RWPE2 (cell line): ENCODE data around the gene PLXNA4.

Experiments
- ATAC-seq: fragments of 200-7000 bp; cut with Tn5 transposase; 3 replicates; pipeline ENCODE4 v1.9.1; 2021; ENCODE audit warnings: low read depth
- DNase-seq: peaks from one replicate; pipeline ENCODE4 v3.0.0-alpha.2; 2020; ENCODE audit warnings: low spot score
- H3K27ac ChIP-seq: fragments of 450-650 bp; 2 replicates; pipeline ENCODE4 v1.5.1; 2017; ENCODE audit warnings: mild to moderate bottlenecking; ENCODE audit not compliant: poor library complexity, severe bottlenecking
- H3K27me3 ChIP-seq: fragments of 250-450 bp; sonication (Bioruptor Pico); 2 replicates; pipeline ENCODE4 v1.5.1; 2021; ENCODE audit warnings: mild to moderate bottlenecking, moderate library complexity; ENCODE audit not compliant: insufficient read depth, poor library complexity, severe bottlenecking
- H3K36me3 ChIP-seq: fragments of 250-450 bp; sonication (Bioruptor Pico); 2 replicates; pipeline ENCODE4 v1.5.1; 2020; ENCODE audit warnings: low read depth, mild to moderate bottlenecking, moderate library complexity
- H3K4me1 ChIP-seq: fragments of 250-450 bp; sonication (Bioruptor Pico); 2 replicates; pipeline ENCODE4 v1.5.1; 2021; ENCODE audit warnings: mild to moderate bottlenecking, moderate library complexity; ENCODE audit not compliant: insufficient read depth, poor library complexity, severe bottlenecking
- H3K4me3 ChIP-seq: fragments of 250-450 bp; sonication (Bioruptor Pico); 2 replicates; pipeline ENCODE4 v1.5.1; 2021; ENCODE audit warnings: mild to moderate bottlenecking, moderate library complexity; ENCODE audit not compliant: severe bottlenecking
- H3K9me3 ChIP-seq: fragments of 250-450 bp; sonication (Bioruptor Pico); 2 replicates; pipeline ENCODE4 v1.5.1; 2021; ENCODE audit warnings: mild to moderate bottlenecking, moderate library complexity; ENCODE audit not compliant: severe bottlenecking
- CTCF ChIP-seq: fragments of 450-650 bp; IDR thresholded peaks from one replicate; pipeline ENCODE4 v1.5.1; 2017; ENCODE audit warnings: mild to moderate bottlenecking, moderate library complexity; ENCODE audit not compliant: poor library complexity, severe bottlenecking

PLXNA4 gene

DNA sequence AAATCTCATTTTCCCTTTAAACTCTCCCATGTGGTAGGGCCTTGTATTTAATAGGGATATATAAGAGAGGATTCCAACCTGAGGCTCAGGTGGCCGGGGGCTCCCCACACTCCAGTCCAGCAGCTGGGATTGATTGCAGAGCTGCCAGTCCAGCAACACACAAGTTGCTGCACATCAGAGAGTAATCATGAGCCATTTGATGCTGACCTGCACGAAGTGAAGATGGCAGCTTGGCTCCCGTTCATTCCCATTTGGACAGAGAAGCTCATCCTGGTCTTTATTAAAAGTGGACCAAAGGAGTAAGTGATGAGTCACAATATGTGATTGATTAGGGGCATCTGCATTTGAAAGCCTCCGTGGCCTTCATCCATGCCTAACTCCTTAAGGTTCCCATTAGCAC is 202.4 kb downstream of the PLXNA4 start:
- H3K27ac ChIP-seq = no peak overlapping the region
- no peak for TF ChIP-seq CTCF

DNA sequence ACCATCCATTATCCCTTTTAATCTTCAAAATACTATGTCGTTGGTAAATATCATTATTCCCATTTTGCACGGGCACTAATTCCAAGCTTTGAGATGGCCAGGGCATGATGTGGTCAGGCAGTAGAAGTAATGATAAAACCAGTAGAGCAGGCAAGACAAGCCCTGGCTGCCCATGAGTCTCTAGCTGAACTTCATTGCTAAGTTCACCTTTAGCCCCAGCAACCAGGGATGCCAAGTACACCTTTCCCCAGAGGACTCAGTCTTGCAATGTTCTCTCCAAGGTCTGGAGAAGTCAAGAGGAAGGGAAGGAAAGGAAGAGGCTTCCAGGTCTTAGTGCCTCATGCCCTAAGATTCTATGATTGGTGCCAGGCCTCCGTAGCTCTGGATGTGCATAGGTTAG is 203.2 kb downstream of the PLXNA4 start:
- no peaks in the 10 kb centered on the region for H3K9me3 ChIP-seq
- ATAC-seq = no peak
- H3K36me3 ChIP-seq = no peaks in the 10 kb centered on the region
- H3K27me3 ChIP-seq = peaks cover 9% of the 10 kb centered on the region
- no peaks in the 10 kb centered on the region for H3K4me1 ChIP-seq
- TF ChIP-seq CTCF = no peak
- H3K27ac ChIP-seq = no peak overlapping the region
- no peak overlapping the region for H3K4me3 ChIP-seq
- DNase-seq = no peak

More for the DNA sequence above, 202.4 kb downstream of the PLXNA4 start:
- no peaks in the 10 kb centered on the region for H3K36me3 ChIP-seq
- no peak for DNase-seq
- no peak for ATAC-seq
- no peak overlapping the region for H3K4me3 ChIP-seq
- H3K9me3 ChIP-seq = no peaks in the 10 kb centered on the region
- H3K27me3 ChIP-seq = peaks cover 8% of the 10 kb centered on the region
- no peaks in the 10 kb centered on the region for H3K4me1 ChIP-seq

- Histone ChIP-seq H3K27ac (no peak overlapping the region), H3K9me3 (no peaks in the 10 kb centered on the region), H3K4me1 (no peaks in the 10 kb centered on the region), H3K36me3 (no peaks in the 10 kb centered on the region), H3K4me3 (no peak overlapping the region), H3K27me3 (peaks cover 10% of the 10 kb centered on the region)
- no peak for DNase-seq
- no peak for ATAC-seq
- TF ChIP-seq CTCF = no peak
Measured at GRCh38 chr7:132371948-132372347, 204.3 kb downstream of the PLXNA4 start.

DNA sequence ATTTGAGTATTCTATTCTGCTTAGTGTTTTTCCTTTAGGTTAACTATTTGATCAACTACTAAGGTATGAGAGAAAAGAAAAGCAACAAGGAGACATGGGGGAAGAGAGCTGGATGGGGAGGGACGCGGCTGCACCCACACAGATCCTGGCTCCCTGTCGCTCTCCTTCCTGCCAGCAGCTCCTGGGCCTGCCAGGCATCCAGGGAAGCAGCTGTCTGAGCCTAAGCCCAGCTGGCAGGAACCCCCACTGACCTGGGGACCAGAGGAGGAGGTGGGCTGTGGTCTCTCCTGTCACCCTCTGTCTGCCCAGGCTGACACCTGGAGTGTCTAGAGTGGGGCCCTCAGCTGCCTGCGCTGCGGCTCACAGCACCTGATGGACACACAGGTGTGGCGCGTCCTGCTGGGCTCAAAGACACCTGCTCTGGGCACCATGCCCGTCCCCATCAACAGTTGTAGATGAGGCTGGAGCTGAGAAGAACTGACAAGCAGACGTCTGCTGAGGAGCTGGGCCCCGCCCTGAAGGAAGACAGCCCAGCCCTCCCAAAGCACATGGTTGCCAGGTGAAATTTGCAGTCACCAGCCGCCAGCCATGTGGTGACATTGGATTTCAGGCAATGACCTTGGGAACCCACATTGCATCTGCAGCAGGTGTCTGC is 207.9 kb downstream of the PLXNA4 start:
- Histone ChIP-seq H3K4me3 (no peak overlapping the region), H3K9me3 (no peaks in the 10 kb centered on the region), H3K27ac (no peak overlapping the region), H3K36me3 (no peaks in the 10 kb centered on the region), H3K4me1 (no peaks in the 10 kb centered on the region), H3K27me3 (peaks cover 11% of the 10 kb centered on the region)
- TF ChIP-seq CTCF = no peak
- DNase-seq (no peak), ATAC-seq (no peak)

DNA sequence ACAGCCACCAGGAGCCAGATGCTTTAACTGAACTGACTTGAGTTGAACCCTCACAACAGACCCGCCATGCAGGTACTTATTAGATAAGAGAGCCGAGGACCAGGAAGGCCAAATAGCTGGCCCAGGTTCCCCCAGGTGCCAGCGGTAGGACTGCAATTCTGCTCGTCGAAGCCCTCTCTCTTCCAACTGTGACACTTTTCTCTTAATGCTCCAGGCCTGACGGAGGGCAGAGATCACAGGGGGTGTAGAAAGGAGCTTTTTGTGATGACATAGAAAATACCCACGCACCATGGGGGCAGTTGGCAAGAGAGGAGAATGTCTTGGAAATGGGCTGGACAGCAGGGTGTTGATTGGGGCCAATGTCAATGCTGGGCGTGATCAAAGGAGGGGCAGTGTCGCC is 208.5 kb downstream of the PLXNA4 start:
- H3K4me1 ChIP-seq = no peaks in the 10 kb centered on the region
- no peak for DNase-seq
- ATAC-seq = no peak
- H3K27ac ChIP-seq = no peak overlapping the region
- no peaks in the 10 kb centered on the region for H3K36me3 ChIP-seq
- peaks cover 11% of the 10 kb centered on the region for H3K27me3 ChIP-seq
- no peak overlapping the region for H3K4me3 ChIP-seq
- H3K9me3 ChIP-seq = no peaks in the 10 kb centered on the region
- no peak for TF ChIP-seq CTCF
